Ishikawa (cell line): ENCODE results near the gene WIPI1.

ENCODE experiments used
- CEBPB ChIP-seq: IDR thresholded peaks from 2 replicates; pipeline ENCODE4 v1.6.1; 2012
- CREB1 ChIP-seq: IDR thresholded peaks from 2 replicates; pipeline ENCODE4 v1.6.1; 2012; ENCODE audit warnings: low read depth
- EGR1 ChIP-seq: IDR thresholded peaks from 2 replicates; pipeline ENCODE4 v1.6.1; 2012
- EP300 ChIP-seq: IDR thresholded peaks from 2 replicates; pipeline ENCODE4 v1.6.1; 2012; ENCODE audit warnings: borderline replicate concordance
- FOXM1 ChIP-seq: IDR thresholded peaks from 2 replicates; pipeline ENCODE4 v1.6.1; 2012; ENCODE audit warnings: low read depth, borderline replicate concordance
- MAX ChIP-seq: IDR thresholded peaks from 2 replicates; pipeline ENCODE4 v1.6.1; 2012
- NFIC ChIP-seq: IDR thresholded peaks from 2 replicates; pipeline ENCODE4 v1.6.1; 2012
- RAD21 ChIP-seq: IDR thresholded peaks from 2 replicates; pipeline ENCODE4 v1.6.1; 2012; ENCODE audit warnings: low read depth
- REST ChIP-seq: IDR thresholded peaks from 2 replicates; pipeline ENCODE4 v1.6.1; 2012; ENCODE audit warnings: low read depth, mild to moderate bottlenecking
- TAF1 ChIP-seq: IDR thresholded peaks from 2 replicates; pipeline ENCODE4 v1.6.1; 2012; ENCODE audit warnings: low read depth, mild to moderate bottlenecking
- TCF12 ChIP-seq: IDR thresholded peaks from 2 replicates; pipeline ENCODE4 v1.6.1; 2012; ENCODE audit warnings: low read depth
- TEAD4 ChIP-seq: IDR thresholded peaks from 2 replicates; pipeline ENCODE4 v1.6.1; 2012
- USF1 ChIP-seq: IDR thresholded peaks from 2 replicates; pipeline ENCODE4 v1.6.1; 2012
- ZBTB7A ChIP-seq: IDR thresholded peaks from 2 replicates; pipeline ENCODE4 v1.6.1; 2012; ENCODE audit warnings: low read depth

GRCh38 chr17:68384941-68385340 is 72.4 kb downstream of the WIPI1 start:
- TF ChIP-seq CREB1 = no peak
- no peak for TF ChIP-seq REST
- no peak for TF ChIP-seq RAD21
- no peak for TF ChIP-seq USF1
- no peak for TF ChIP-seq TAF1
- TF ChIP-seq TEAD4 = no peak
- TF ChIP-seq CEBPB = no peak
- TF ChIP-seq EP300 = no peak
- no peak for TF ChIP-seq ZBTB7A
- TF ChIP-seq NFIC = no peak
- TF ChIP-seq TCF12 = no peak
- no peak for TF ChIP-seq MAX
- TF ChIP-seq EGR1 = no peak
- TF ChIP-seq FOXM1 = no peak
